HFFc6 (cell line): ENCODE results near the gene PCDHB3. TPM values are rescaled to one million over a fixed set of nuclear protein-coding genes. Genes with fewer than 3 reads are reported as not detected.
A peak's percentile ranks its signal among the peaks of the same experiment; 100 is the strongest.
"Not testable (repeated sequence)": the region's sequence is repeated elsewhere in the genome, so short reads cannot be mapped to it uniquely, and the experiment has no call there.

Source experiments
- DNase-seq: peaks from one replicate; pipeline ENCODE4 v3.0.0-alpha.2; 2018
- H3K27ac Mint-ChIP-seq: 2 replicates; pipeline ENCODE4 v1.8.0; 2020; ENCODE audit warnings: mild to moderate bottlenecking, mixed read lengths
- H3K27me3 Mint-ChIP-seq: 2 replicates; pipeline ENCODE4 v1.8.0; 2021; ENCODE audit warnings: mild to moderate bottlenecking, moderate library complexity, mixed read lengths; ENCODE audit not compliant: insufficient read depth
- H3K36me3 Mint-ChIP-seq: 2 replicates; pipeline ENCODE4 v1.8.0; 2021; ENCODE audit warnings: low read depth, mixed read lengths
- H3K4me1 Mint-ChIP-seq: 2 replicates; pipeline ENCODE4 v1.8.0; 2020; ENCODE audit warnings: low read depth, mixed read lengths
- H3K4me3 Mint-ChIP-seq: 2 replicates; pipeline ENCODE4 v1.8.0; 2020; ENCODE audit warnings: mild to moderate bottlenecking, moderate library complexity, mixed read lengths
- H3K9me3 Mint-ChIP-seq: 2 replicates; pipeline ENCODE4 v1.8.0; 2020; ENCODE audit warnings: mild to moderate bottlenecking, mixed read lengths
- CTCF ChIP-seq: fragments of 200-600 bp; sonication (generic); IDR thresholded peaks from 2 replicates; pipeline ENCODE4 v1.5.0; 2021; ENCODE audit warnings: antibody characterized with exemption, mild to moderate bottlenecking
- total RNA-seq, 6 experiments: library from RNA; stranded (reverse); fragmentation: NEBNext Ultra II Directional; extraction: Animal tissue kit (Norgen Biotek cat#: 25700); gene quantifications; 2 replicates in 1 of 6; 3 replicates in 5 of 6; pipeline ENCODE4 v1.2.3, GENCODE V29; 2021

The PCDHB3 gene
- total RNA-seq, 6 experiments from 2014 or later: 0.20 to 0.36 (median 0.30) TPM

GRCh38 chr5:141135030-141135717 lies 34.9 kb downstream of the PCDHB3 start, which contains the start of gene PCDHB5:
PCDHB5 (plus strand) TSS chr5:141135206; CDS start chr5:141135435, 229 bp downstream.
- Mint-ChIP-seq H3K4me3 (peak within 1 kb of the TSS; percentile 82), H3K27me3 (no peaks in the 10 kb centered on the region), H3K36me3 (peaks cover 10% of the 10 kb centered on the region), H3K4me1 (no peaks in the 10 kb centered on the region), H3K9me3 (peaks cover 14% of the 10 kb centered on the region), H3K27ac (no peak within 1 kb of the TSS)
- DNase-seq: no peak
- TF ChIP-seq CTCF: peak; percentile 68

- no peak for TF ChIP-seq CTCF
- H3K27ac Mint-ChIP-seq: no peak overlapping the region
- H3K4me1 Mint-ChIP-seq: no peaks in the 10 kb centered on the region
- peaks cover 10% of the 10 kb centered on the region for H3K36me3 Mint-ChIP-seq
- peaks cover 14% of the 10 kb centered on the region for H3K9me3 Mint-ChIP-seq
- peak overlapping the region; percentile 82 for H3K4me3 Mint-ChIP-seq
- no peak for DNase-seq
- H3K27me3 Mint-ChIP-seq: no peaks in the 10 kb centered on the region
Measured at GRCh38 chr5:141135718-141136266, 35.5 kb downstream of the PCDHB3 start.

GRCh38 chr5:141137346-141137745 lies 37.1 kb downstream of the PCDHB3 start:
- H3K27me3 Mint-ChIP-seq, H3K4me1 Mint-ChIP-seq, H3K4me3 Mint-ChIP-seq, H3K27ac Mint-ChIP-seq, DNase-seq: not testable (repeated sequence)
- Mint-ChIP-seq H3K36me3 (peaks cover 10% of the 10 kb centered on the region), H3K9me3 (peaks cover 14% of the 10 kb centered on the region)

GRCh38 chr5:141149812-141150211 lies 49.5 kb downstream of the PCDHB3 start, which contains the start of gene PCDHB6:
PCDHB6 (plus strand) TSS chr5:141150057; CDS start chr5:141150258, 201 bp downstream.
- peak; percentile 41 for DNase-seq
- no peak within 1 kb of the TSS for H3K27ac Mint-ChIP-seq
- peak; percentile 71 for TF ChIP-seq CTCF
- peaks cover 7% of the 10 kb centered on the region for H3K4me1 Mint-ChIP-seq
- no peaks in the 10 kb centered on the region; the same call in 1 of the 2 replicates for H3K36me3 Mint-ChIP-seq
- H3K27me3 Mint-ChIP-seq: peaks cover 5% of the 10 kb centered on the region
- H3K9me3 Mint-ChIP-seq: peaks cover 17% of the 10 kb centered on the region
- peak within 1 kb of the TSS; percentile 87 for H3K4me3 Mint-ChIP-seq

GRCh38 chr5:141150224-141150992 lies 50.1 kb downstream of the PCDHB3 start:
- Mint-ChIP-seq H3K27me3 (peaks cover 5% of the 10 kb centered on the region), H3K36me3 (no peaks in the 10 kb centered on the region; the same call in 1 of the 2 replicates), H3K4me1 (peaks cover 7% of the 10 kb centered on the region), H3K9me3 (peaks cover 17% of the 10 kb centered on the region), H3K4me3 (peak overlapping the region; percentile 87), H3K27ac (no peak overlapping the region)
- TF ChIP-seq CTCF: no peak
- DNase-seq: no peak

- Mint-ChIP-seq H3K27ac (no peak overlapping the region), H3K27me3 (peaks cover 6% of the 10 kb centered on the region), H3K9me3 (peaks cover 17% of the 10 kb centered on the region), H3K36me3 (no peaks in the 10 kb centered on the region; the same call in 1 of the 2 replicates), H3K4me1 (peaks cover 7% of the 10 kb centered on the region), H3K4me3 (peak overlapping the region; percentile 87; the same call in 1 of the 2 replicates)
- DNase-seq: no peak
- TF ChIP-seq CTCF: no peak
Measured at GRCh38 chr5:141150993-141151325, 50.7 kb downstream of the PCDHB3 start.

GRCh38 chr5:141151632-141152031 lies 51.4 kb downstream of the PCDHB3 start:
- DNase-seq, H3K4me3 Mint-ChIP-seq, H3K36me3 Mint-ChIP-seq, H3K4me1 Mint-ChIP-seq, H3K27ac Mint-ChIP-seq, H3K27me3 Mint-ChIP-seq: not testable (repeated sequence)
- H3K9me3 Mint-ChIP-seq: peaks cover 20% of the 10 kb centered on the region

- Mint-ChIP-seq H3K27me3 (peaks cover 13% of the 10 kb centered on the region), H3K9me3 (peaks cover 25% of the 10 kb centered on the region)
- not testable (repeated sequence) for H3K27ac Mint-ChIP-seq, H3K4me1 Mint-ChIP-seq, H3K4me3 Mint-ChIP-seq, H3K36me3 Mint-ChIP-seq, DNase-seq
Measured at GRCh38 chr5:141152096-141152495, 51.8 kb downstream of the PCDHB3 start.
